Stimulated activated effector memory CD8-positive, alpha-beta T cell treated with anti-CD3 and anti-CD28 coated beads, Interleukin-12 subunit alpha, Interleukin-12 subunit beta, amount 100 ng/mL, for 72 hours (primary cell): ENCODE measurements around the gene CCNL2.
"Not testable (repeated sequence)": the region's sequence is repeated elsewhere in the genome, so short reads cannot be mapped to it uniquely, and the experiment has no call there.

Source experiments
- ATAC-seq: fragments of 150-1000 bp; cut with Tn5 transposase; 2 replicates; pipeline ENCODE4 v1.10.0; 2021
- DNase-seq, 2 donors: peaks; one replicate each; pipeline ENCODE4 v3.0.0; 2021 to 2022; ENCODE audit warnings: low spot score in 2 of 2
- H3K27ac Mint-ChIP-seq: one replicate; pipeline ENCODE4 v1.8.0; 2022; ENCODE audit warnings: mild to moderate bottlenecking, mixed read lengths
- H3K36me3 Mint-ChIP-seq: one replicate; pipeline ENCODE4 v1.8.0; 2022; ENCODE audit warnings: mild to moderate bottlenecking, mixed read lengths
- H3K4me1 Mint-ChIP-seq: one replicate; pipeline ENCODE4 v1.8.0; 2022; ENCODE audit warnings: mixed read lengths
- H3K4me3 Mint-ChIP-seq: one replicate; pipeline ENCODE4 v1.8.0; 2022; ENCODE audit warnings: mild to moderate bottlenecking, mixed read lengths
- H3K9me3 Mint-ChIP-seq: one replicate; pipeline ENCODE4 v1.8.0; 2022; ENCODE audit warnings: mixed read lengths

The CCNL2 gene

GRCh38 chr1:1399187-1399871, at the start of gene CCNL2:
CCNL2 (minus strand) TSS chr1:1399335; CDS start chr1:1399306, 29 bp downstream.
- Mint-ChIP-seq H3K9me3 (no peaks in the 10 kb centered on the region), H3K36me3 (peaks cover 95% of the 10 kb centered on the region), H3K4me1 (peaks cover 57% of the 10 kb centered on the region), H3K27ac (peak within 1 kb of the TSS; percentile 94), H3K4me3 (peak within 1 kb of the TSS; percentile 84)
- ATAC-seq (peak; percentile 98), DNase-seq (peak; percentile 98 to 99)

GRCh38 chr1:1446631-1447030, 47.5 kb upstream of the CCNL2 start:
- not testable (repeated sequence) for H3K36me3 Mint-ChIP-seq, H3K27ac Mint-ChIP-seq, H3K4me1 Mint-ChIP-seq, H3K4me3 Mint-ChIP-seq, ATAC-seq, DNase-seq, H3K9me3 Mint-ChIP-seq

- H3K9me3 Mint-ChIP-seq, result no peaks in the 10 kb centered on the region
- H3K27ac Mint-ChIP-seq, result no peak overlapping the region
- H3K36me3 Mint-ChIP-seq, result no peaks in the 10 kb centered on the region
- no peak overlapping the region for H3K4me3 Mint-ChIP-seq
- no peak for ATAC-seq
- no peaks in the 10 kb centered on the region for H3K4me1 Mint-ChIP-seq
- DNase-seq, result no peak
These were observed 43.1 kb upstream of the CCNL2 start for GRCh38 chr1:1442069-1442770.

DNA sequence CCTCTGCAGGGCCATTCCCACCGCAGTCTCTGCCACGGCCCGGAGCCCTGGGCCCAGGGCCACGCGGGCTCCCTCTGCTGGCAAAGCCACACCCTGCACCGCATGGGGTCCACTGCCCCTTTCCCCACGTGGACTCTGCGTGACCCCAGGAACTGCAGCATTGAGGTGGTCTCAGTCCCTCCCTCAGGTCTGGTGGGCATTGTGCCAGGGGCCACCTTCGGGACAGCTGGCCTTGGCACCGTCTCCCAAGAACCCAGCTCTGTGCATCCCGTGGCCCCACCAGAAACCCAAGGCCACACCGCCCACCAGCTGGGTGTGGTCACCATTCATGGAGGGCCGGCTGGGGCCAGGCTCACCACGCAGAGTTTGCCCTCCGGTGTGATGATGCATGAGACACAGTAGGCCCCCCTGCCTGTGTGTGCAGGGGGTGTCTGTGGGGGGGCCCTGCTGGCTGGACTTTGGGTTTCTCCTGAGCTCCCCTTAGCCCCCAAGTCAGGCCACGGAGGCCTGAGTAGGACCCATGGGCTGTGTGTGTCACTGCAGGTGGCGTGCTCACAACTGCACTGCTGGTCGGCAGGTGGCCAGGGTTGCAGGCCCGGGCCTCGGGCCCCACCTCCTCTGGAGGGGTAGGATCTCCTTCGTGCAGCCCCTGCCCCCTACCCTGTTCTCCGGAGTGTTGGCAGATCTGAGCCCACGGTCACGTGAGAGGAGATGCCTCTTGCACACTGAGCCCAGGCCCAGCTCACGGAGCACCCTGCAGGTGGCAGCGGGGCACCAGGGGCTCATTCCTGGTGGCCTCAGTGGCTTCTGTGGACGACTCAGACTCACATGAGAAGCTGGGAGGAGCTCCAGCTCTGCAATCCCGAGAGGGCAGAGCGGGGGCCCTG, 42.1 kb upstream of the CCNL2 start:
- Mint-ChIP-seq H3K4me1 (no peaks in the 10 kb centered on the region), H3K9me3 (no peaks in the 10 kb centered on the region), H3K36me3 (no peaks in the 10 kb centered on the region), H3K27ac (no peak overlapping the region), H3K4me3 (no peak overlapping the region)
- ATAC-seq (peak; percentile 76), DNase-seq (peak; percentile 56 to 80)

DNA sequence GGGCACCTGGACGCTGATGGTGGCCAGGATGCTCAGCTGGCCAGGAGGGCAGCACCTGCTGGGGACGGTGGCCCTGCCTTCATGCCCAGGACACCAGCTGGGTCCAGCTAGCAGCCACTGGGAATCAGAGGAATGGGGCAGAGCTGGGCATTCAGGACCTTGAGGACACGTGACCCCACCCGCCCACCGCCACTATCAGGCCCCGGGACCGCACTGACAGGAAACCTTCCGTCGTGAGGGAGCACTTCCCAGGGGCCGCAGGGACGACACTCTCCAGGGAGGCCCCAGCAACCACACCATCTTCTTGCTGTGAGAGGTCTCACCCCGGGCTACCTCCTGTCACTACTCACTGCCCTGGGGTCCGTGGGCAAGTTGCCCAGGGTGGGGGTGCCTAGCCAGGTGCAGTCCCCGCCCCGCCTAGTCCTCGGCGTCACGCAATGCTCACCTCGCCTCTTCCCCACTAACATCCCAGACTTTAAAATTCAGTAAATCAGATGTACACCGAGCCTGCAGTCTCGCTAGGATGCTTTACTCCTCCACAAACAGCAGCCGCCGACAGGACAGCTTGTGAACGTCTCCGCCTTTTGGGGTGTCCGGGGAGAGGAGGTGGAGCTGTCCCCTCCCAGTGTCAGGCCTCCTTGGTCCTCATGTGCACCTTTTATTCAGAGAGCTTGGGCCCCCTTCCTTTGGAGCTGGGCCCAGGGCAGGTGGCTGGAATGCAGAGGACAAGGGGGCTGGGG, 41.3 kb upstream of the CCNL2 start:
- ATAC-seq, result no peak
- Mint-ChIP-seq H3K4me1 (no peaks in the 10 kb centered on the region), H3K36me3 (no peaks in the 10 kb centered on the region), H3K4me3 (no peak overlapping the region), H3K9me3 (no peaks in the 10 kb centered on the region), H3K27ac (no peak overlapping the region)
- DNase-seq, result no peak

GRCh38 chr1:1439546-1440261, 40.6 kb upstream of the CCNL2 start:
- no peaks in the 10 kb centered on the region for H3K36me3 Mint-ChIP-seq
- H3K9me3 Mint-ChIP-seq, result no peaks in the 10 kb centered on the region
- H3K27ac Mint-ChIP-seq, result no peak overlapping the region
- ATAC-seq (no peak), DNase-seq (no peak)
- no peak overlapping the region for H3K4me3 Mint-ChIP-seq
- H3K4me1 Mint-ChIP-seq, result peaks cover 5% of the 10 kb centered on the region

DNA sequence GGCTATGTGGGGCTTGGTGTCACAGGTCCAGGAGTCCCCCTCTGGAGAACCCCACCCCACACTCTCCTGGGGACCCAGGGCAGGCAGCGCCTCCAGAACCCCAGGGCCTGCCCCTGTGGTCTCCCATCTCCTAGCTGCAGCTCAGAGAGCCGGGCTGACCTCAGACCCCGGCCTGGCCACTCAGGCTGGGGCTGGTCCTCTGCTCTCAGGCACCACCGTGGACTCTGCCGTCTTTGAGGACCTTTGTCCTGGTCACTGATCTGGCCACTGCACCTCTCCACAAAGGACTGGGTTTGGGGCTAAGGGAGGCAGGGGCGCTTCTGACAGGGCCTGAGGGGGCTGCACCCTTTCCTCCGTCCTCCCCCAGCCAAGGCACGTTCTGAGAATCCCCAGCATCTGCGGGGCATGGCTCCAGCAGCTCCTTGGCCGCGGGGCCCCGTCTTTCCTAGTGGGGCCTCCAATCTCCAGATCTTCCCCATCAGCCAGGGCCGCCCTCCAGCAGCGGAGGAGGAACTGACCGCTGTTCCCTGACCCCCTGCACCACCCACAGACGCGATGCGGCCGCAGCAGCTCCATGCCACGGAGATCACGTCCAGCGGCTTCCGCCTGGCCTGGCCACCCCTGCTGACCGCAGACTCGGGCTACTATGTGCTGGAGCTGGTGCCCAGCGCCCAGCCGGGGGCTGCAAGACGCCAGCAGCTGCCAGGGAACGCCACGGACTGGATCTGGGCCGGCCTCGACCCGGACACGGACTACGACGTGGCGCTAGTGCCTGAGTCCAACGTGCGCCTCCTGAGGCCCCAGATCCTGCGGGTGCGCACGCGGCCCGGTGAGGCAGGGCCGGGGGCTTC, 39.6 kb upstream of the CCNL2 start:
- DNase-seq (no peak), ATAC-seq (no peak)
- H3K27ac Mint-ChIP-seq, result no peak overlapping the region
- no peaks in the 10 kb centered on the region for H3K9me3 Mint-ChIP-seq
- H3K4me1 Mint-ChIP-seq, result peaks cover 6% of the 10 kb centered on the region
- no peaks in the 10 kb centered on the region for H3K36me3 Mint-ChIP-seq
- no peak overlapping the region for H3K4me3 Mint-ChIP-seq

GRCh38 chr1:1437904-1438376, 38.8 kb upstream of the CCNL2 start:
- ATAC-seq (no peak), DNase-seq (no peak)
- H3K4me3 Mint-ChIP-seq, result no peak overlapping the region
- H3K27ac Mint-ChIP-seq, result no peak overlapping the region
- H3K4me1 Mint-ChIP-seq, result peaks cover 6% of the 10 kb centered on the region
- H3K36me3 Mint-ChIP-seq, result no peaks in the 10 kb centered on the region
- H3K9me3 Mint-ChIP-seq, result no peaks in the 10 kb centered on the region

GRCh38 chr1:1437033-1437903, 38.1 kb upstream of the CCNL2 start:
- ATAC-seq (no peak), DNase-seq (no peak)
- H3K27ac Mint-ChIP-seq, result no peak overlapping the region
- no peaks in the 10 kb centered on the region for H3K36me3 Mint-ChIP-seq
- H3K4me1 Mint-ChIP-seq, result peaks cover 6% of the 10 kb centered on the region
- H3K9me3 Mint-ChIP-seq, result no peaks in the 10 kb centered on the region
- no peak overlapping the region for H3K4me3 Mint-ChIP-seq

- ATAC-seq (no peak), DNase-seq (no peak)
- no peaks in the 10 kb centered on the region for H3K36me3 Mint-ChIP-seq
- H3K4me1 Mint-ChIP-seq, result peaks cover 6% of the 10 kb centered on the region
- no peak overlapping the region for H3K27ac Mint-ChIP-seq
- no peaks in the 10 kb centered on the region for H3K9me3 Mint-ChIP-seq
- H3K4me3 Mint-ChIP-seq, result peak overlapping the region; percentile 56
These were observed 37.5 kb upstream of the CCNL2 start for GRCh38 chr1:1436630-1437032.

GRCh38 chr1:1435911-1436629, 36.9 kb upstream of the CCNL2 start:
- Mint-ChIP-seq H3K4me1 (peaks cover 6% of the 10 kb centered on the region), H3K36me3 (no peaks in the 10 kb centered on the region), H3K27ac (no peak overlapping the region), H3K9me3 (no peaks in the 10 kb centered on the region), H3K4me3 (peak overlapping the region; percentile 56)
- ATAC-seq (no peak), DNase-seq (no peak)

- Mint-ChIP-seq H3K27ac (no peak within 1 kb of the TSS), H3K9me3 (no peaks in the 10 kb centered on the region)
These were observed 36.2 kb upstream of the CCNL2 start, which contains the start of gene VWA1 for GRCh38 chr1:1435106-1435903. VWA1 (plus strand) TSS chr1:1435690; CDS start chr1:1435749, 59 bp downstream.

More at GRCh38 chr1:1435106-1435903, 36.2 kb upstream of the CCNL2 start, which contains the start of gene VWA1:
- Mint-ChIP-seq H3K4me3 (peak within 1 kb of the TSS; percentile 56), H3K36me3 (no peaks in the 10 kb centered on the region), H3K4me1 (peaks cover 6% of the 10 kb centered on the region)
- DNase-seq (peak; percentile 72 to 82), ATAC-seq (peak; percentile 73)
